Measurements from ENCODE around the gene ATP6V1B1. TPM values are rescaled to one million over a fixed set of nuclear protein-coding genes. Genes with fewer than 3 reads are reported as not detected.

ATP6V1B1 gene
- total RNA-seq, 1 donor from 2014 or later = not detected

- Mint-ChIP-seq H3K36me3 (ENCODE audit: low read depth) (no peaks in the 10 kb centered on the region), H3K27me3 (peaks cover 8% of the 10 kb centered on the region), H3K4me3 (no peak overlapping the region), H3K27ac (no peak overlapping the region), H3K4me1 (peaks cover 2% of the 10 kb centered on the region), H3K9me3 (no peaks in the 10 kb centered on the region)
- intact Hi-C loops (cut with micrococcal nuclease) = no loop called here
- DNase-seq = no peak
These were observed 8.6 kb upstream of the ATP6V1B1 start for GRCh38 chr2:70927138-70927537.

DNA sequence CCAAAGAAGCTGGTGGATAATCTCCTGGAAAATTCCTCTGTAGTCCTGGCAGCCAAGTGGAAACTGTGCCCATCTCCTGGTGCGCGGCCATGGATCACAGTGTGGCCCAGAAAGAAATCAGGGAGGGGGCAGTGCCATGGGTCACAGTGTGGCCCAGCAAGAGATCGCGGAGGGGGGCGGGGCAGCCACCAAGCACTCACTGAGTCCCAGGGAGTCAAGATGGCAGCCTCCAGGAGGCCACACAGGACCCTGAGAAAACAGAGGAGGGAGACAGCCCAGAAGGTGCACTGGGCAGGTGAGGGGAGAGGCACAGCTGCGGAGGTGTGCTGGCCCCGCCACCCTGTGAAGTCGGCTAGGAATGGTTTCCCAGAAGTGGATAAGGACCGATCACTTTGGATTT lies 8.1 kb upstream of the ATP6V1B1 start:
- intact Hi-C loops (cut with micrococcal nuclease) = no loop called here
- Mint-ChIP-seq H3K27ac (no peak overlapping the region), H3K36me3 (ENCODE audit: low read depth) (no peaks in the 10 kb centered on the region), H3K9me3 (no peaks in the 10 kb centered on the region), H3K27me3 (peaks cover 8% of the 10 kb centered on the region), H3K4me1 (peaks cover 2% of the 10 kb centered on the region), H3K4me3 (no peak overlapping the region)
- no peak for DNase-seq

- intact Hi-C loops (cut with micrococcal nuclease) = no loop called here
- H3K9me3 Mint-ChIP-seq = no peaks in the 10 kb centered on the region
- no peak overlapping the region for H3K4me3 Mint-ChIP-seq
- H3K27ac Mint-ChIP-seq = no peak overlapping the region
- peaks cover 7% of the 10 kb centered on the region for H3K27me3 Mint-ChIP-seq
- peaks cover 1% of the 10 kb centered on the region for H3K4me1 Mint-ChIP-seq
- no peak for DNase-seq
- H3K36me3 Mint-ChIP-seq (ENCODE audit: low read depth) = no peaks in the 10 kb centered on the region
These were observed 7.3 kb upstream of the ATP6V1B1 start for GRCh38 chr2:70928366-70928765.

DNA sequence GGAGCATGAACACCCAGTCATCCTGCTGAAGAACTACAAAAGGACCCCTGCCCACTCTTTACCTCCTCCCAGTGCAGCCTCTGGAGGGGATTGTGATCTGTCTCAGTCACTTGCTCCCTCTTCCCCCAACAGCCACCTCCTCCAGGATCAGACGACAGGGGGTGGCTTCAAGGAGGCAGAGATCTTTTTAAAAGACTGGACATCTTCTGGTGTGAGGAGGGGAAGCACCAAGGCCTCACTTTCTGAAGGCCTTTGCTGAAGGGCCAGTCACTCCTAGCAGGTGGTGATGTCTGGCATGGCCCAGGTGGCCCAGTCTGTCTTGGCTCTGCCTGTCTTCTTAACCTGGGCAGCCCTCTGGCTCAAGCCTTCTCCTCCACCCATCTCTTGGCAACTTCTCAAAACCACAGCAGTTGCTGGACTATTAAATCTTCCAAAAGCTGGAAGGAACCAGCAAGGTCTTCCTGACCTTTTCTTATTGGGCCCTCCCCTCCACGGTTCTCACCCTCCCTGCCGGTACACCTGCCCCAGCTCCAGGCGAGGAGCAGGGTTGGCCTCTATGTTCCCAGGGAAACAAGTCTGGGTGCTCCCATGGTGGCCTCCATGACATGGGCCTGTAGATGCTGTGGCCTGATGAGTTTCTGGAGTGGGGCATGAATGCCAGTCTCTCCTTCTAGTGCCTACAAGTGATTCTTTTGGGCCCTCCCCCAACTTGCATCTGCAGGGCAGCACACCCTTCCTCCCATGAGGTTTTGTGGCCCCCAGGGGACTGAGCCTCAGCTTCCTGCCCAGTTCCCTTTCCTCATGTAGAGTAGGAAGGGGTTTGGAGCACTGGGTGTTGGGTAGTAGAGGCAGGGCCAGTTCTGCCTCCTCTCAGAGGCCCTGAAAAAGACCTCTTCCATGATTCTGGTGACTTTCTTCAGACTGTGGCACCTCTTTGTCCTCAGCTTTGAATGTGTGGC lies 5.0 kb upstream of the ATP6V1B1 start:
- no peaks in the 10 kb centered on the region for H3K4me1 Mint-ChIP-seq
- H3K27ac Mint-ChIP-seq = no peak overlapping the region
- no peaks in the 10 kb centered on the region for H3K9me3 Mint-ChIP-seq
- no peak for DNase-seq
- H3K36me3 Mint-ChIP-seq (ENCODE audit: low read depth) = no peaks in the 10 kb centered on the region
- peaks cover 7% of the 10 kb centered on the region for H3K27me3 Mint-ChIP-seq
- intact Hi-C loops (cut with micrococcal nuclease) = no loop called here
- no peak overlapping the region for H3K4me3 Mint-ChIP-seq

DNA sequence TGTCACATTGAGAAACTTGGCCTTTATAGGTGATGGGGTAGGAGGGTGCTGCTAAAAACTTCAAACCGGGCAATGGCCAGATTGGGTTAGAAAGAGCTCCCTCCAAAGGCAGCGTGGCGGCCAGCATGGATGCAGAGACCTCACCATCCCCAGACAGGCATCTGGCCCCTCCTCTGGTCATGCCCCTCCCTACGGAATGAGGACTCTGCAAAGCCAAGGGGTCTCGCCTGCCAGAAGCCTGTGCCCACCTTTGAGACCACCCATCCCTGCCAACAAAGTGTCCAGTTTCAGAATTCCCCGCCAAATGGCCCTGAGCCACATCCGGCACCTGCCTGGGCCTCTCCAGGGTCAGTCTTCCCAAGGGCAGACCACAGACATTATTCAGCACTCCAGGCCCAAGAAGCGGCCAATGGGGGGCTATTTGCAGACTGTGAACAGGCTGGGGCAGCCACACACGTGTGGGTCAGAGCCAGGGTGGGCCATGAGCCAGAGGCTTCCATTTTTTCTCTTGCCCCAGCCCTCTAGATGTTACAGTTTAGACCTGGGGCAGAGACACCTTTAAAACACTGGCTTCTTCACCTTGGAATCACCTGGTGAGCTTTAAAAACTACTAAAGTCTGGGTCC lies 4.2 kb upstream of the ATP6V1B1 start:
- H3K27ac Mint-ChIP-seq = no peak overlapping the region
- no peaks in the 10 kb centered on the region for H3K4me1 Mint-ChIP-seq
- H3K9me3 Mint-ChIP-seq = no peaks in the 10 kb centered on the region
- intact Hi-C loops (cut with micrococcal nuclease) = no loop called here
- H3K27me3 Mint-ChIP-seq = peaks cover 6% of the 10 kb centered on the region
- no peaks in the 10 kb centered on the region for H3K36me3 Mint-ChIP-seq (ENCODE audit: low read depth)
- H3K4me3 Mint-ChIP-seq = no peak overlapping the region
- no peak for DNase-seq

DNA sequence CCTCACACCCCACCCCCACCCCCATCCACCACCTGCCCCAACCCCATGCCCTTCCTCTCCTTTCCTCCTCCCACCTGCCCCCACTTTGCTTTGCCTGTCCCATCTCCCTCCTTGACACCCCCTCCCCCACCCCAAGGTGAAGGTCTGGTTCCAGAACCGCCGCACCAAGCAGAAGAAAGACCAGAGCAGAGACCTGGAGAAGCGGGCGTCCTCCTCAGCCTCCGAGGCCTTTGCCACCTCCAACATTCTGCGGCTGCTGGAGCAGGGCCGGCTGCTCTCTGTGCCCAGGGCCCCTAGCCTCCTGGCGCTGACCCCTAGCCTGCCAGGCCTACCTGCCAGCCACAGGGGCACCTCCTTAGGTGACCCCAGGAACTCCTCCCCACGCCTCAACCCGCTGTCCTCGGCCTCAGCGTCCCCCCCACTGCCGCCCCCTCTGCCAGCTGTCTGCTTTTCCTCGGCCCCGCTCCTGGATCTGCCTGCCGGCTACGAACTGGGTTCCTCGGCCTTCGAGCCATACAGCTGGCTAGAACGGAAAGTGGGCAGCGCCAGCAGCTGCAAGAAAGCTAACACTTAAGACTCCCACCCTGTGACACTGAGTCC lies 3.0 kb upstream of the ATP6V1B1 start:
- no peak for DNase-seq
- H3K27me3 Mint-ChIP-seq = peaks cover 6% of the 10 kb centered on the region
- intact Hi-C loops (cut with micrococcal nuclease) = no loop called here
- H3K36me3 Mint-ChIP-seq (ENCODE audit: low read depth) = no peaks in the 10 kb centered on the region
- H3K4me1 Mint-ChIP-seq = no peaks in the 10 kb centered on the region
- no peak overlapping the region for H3K4me3 Mint-ChIP-seq
- no peak overlapping the region for H3K27ac Mint-ChIP-seq
- H3K9me3 Mint-ChIP-seq = no peaks in the 10 kb centered on the region

GRCh38 chr2:70934981-70935380 lies 719 bp upstream of the ATP6V1B1 start:
- intact Hi-C loops (cut with micrococcal nuclease) = no loop called here
- DNase-seq = no peak

GRCh38 chr2:70936165-70936978 lies 672 bp downstream of the ATP6V1B1 start:
- intact Hi-C loops (cut with micrococcal nuclease) = no loop called here

More at GRCh38 chr2:70934981-70935380, 719 bp upstream of the ATP6V1B1 start:
- Mint-ChIP-seq H3K27me3 (peaks cover 10% of the 10 kb centered on the region), H3K36me3 (ENCODE audit: low read depth) (no peaks in the 10 kb centered on the region), H3K4me3 (no peak overlapping the region), H3K4me1 (no peaks in the 10 kb centered on the region), H3K27ac (no peak overlapping the region), H3K9me3 (no peaks in the 10 kb centered on the region)

GRCh38 chr2:70936979-70937811 lies 1.5 kb downstream of the ATP6V1B1 start:
- no peaks in the 10 kb centered on the region for H3K9me3 Mint-ChIP-seq
- H3K4me3 Mint-ChIP-seq = no peak overlapping the region
- H3K27ac Mint-ChIP-seq = no peak overlapping the region
- no peaks in the 10 kb centered on the region for H3K4me1 Mint-ChIP-seq
- peaks cover 14% of the 10 kb centered on the region for H3K27me3 Mint-ChIP-seq
- intact Hi-C loops (cut with micrococcal nuclease) = no loop called here
- no peak for DNase-seq
- H3K36me3 Mint-ChIP-seq (ENCODE audit: low read depth) = no peaks in the 10 kb centered on the region

More at GRCh38 chr2:70936165-70936978, 672 bp downstream of the ATP6V1B1 start:
- Mint-ChIP-seq H3K27me3 (peaks cover 14% of the 10 kb centered on the region), H3K9me3 (no peaks in the 10 kb centered on the region), H3K36me3 (ENCODE audit: low read depth) (no peaks in the 10 kb centered on the region), H3K4me3 (no peak overlapping the region), H3K27ac (no peak overlapping the region), H3K4me1 (no peaks in the 10 kb centered on the region)
- no peak for DNase-seq

DNA sequence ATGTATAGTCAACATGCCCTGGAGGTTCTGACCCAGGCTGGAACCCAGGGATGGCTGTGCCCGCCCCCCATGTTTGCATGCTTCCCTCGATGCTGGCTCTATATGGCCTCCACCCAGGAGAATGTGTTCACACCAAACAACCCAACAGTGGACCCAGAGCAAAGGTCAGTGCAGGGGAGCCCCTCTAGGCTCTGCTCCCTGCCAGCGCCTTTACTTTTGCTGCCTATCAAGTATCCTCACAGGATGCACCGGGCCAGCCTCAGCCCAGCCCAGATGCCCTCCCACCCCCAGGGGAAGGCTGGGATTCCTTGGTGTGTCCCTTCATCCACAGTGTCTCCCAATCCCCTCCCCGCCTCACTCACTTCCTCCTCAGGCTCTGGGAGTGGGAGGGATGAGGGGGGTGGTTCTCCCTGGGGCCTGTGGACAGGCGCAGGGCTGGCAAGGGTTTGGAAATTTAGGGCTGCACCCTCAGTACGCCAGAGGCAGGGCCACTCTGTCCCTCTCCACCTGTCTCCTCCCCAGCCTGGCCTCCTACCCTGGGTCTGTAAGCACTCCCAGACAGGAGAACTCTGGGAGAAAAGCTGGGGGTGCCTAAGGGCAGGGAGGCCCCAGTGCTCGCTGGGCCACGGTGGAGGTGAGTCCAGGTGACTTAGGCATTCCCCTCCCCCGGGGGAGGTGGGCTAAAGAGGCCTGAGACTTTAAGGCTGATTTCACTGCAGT lies 2.3 kb downstream of the ATP6V1B1 start:
- Mint-ChIP-seq H3K4me3 (no peak overlapping the region), H3K9me3 (no peaks in the 10 kb centered on the region), H3K27me3 (peaks cover 14% of the 10 kb centered on the region), H3K36me3 (ENCODE audit: low read depth) (no peaks in the 10 kb centered on the region), H3K4me1 (no peaks in the 10 kb centered on the region), H3K27ac (no peak overlapping the region)
- no peak for DNase-seq
- intact Hi-C loops (cut with micrococcal nuclease) = no loop called here

DNA sequence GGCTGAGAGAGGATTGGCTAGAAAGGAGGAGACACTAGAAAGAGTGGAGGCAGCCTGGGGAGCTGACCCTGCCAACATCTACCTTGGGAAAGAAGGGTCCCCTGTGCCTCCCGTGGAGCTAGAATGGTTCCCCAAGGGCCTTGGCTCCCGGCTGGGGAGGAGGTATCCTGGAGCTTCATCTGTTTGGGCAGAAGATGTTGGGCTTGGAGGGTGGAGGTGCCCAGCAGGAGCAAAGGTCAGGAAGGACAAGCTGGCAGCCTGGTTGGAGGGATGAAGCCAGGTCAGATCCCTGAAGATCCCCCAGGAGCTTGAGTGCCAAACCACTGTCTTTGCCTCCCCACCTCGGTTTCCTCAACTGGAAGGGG lies 2.9 kb downstream of the ATP6V1B1 start:
- peaks cover 14% of the 10 kb centered on the region for H3K27me3 Mint-ChIP-seq
- H3K9me3 Mint-ChIP-seq = no peaks in the 10 kb centered on the region
- no peaks in the 10 kb centered on the region for H3K4me1 Mint-ChIP-seq
- no peak overlapping the region for H3K4me3 Mint-ChIP-seq
- DNase-seq = no peak
- H3K36me3 Mint-ChIP-seq (ENCODE audit: low read depth) = no peaks in the 10 kb centered on the region
- H3K27ac Mint-ChIP-seq = no peak overlapping the region
- intact Hi-C loops (cut with micrococcal nuclease) = no loop called here

DNA sequence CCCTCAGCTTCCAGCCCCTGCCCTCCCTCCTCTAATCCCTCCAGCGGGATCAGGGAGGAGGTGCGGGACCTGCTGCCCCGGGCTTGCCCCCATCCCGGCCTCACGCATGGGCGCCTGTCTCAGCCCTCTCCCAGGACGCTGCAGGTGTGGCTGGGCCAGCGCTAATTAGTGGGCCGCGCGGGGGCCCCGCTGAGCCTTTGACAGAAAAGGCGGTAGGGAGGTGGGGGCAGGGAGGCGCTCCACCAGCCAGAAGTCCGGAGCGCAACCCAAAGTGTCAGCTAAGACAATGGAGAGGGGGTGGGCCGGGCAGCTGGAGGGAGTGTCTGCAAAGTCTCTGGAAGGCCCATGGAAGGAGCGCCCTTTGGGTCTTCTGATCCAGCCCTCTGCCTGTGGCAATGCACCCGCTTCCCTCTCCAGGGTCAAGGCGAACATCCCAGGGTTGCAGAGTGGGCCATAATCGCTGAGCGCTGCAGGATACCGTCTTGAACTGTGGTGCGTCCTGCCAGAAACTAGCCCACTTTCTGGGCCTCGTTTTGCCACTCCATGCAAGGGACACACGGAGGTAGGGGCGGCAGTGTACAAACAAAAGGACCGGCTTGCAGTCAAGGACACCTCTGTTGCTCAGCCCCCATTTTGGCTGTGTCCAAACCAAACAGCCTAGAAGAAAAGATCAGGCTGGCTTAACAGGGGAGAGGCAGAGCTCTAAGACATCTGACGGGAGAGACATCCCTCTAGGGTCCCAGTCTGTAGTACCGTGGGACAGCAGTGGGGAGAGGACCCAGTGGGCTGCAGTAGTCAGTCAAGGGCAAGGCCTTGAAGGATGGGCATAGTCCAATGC lies 3.5 kb downstream of the ATP6V1B1 start:
- Mint-ChIP-seq H3K4me1 (no peaks in the 10 kb centered on the region), H3K9me3 (no peaks in the 10 kb centered on the region), H3K27ac (no peak overlapping the region), H3K36me3 (ENCODE audit: low read depth) (no peaks in the 10 kb centered on the region), H3K27me3 (peaks cover 14% of the 10 kb centered on the region), H3K4me3 (no peak overlapping the region)
- intact Hi-C loops (cut with micrococcal nuclease) = no loop called here
- no peak for DNase-seq
